NB4 (cell line): Measurements from ENCODE around the gene HYI.

Experiments
- DNase-seq: peaks from one replicate; pipeline ENCODE4 v3.0.0; 2010; ENCODE audit warnings: low read depth
- H3K4me3 ChIP-seq: one replicate; pipeline ENCODE4 v1.5.1; 2011; ENCODE audit warnings: mild to moderate bottlenecking, low read depth, low read length, moderate library complexity
- MYC ChIP-seq: IDR thresholded peaks from 2 replicates; pipeline ENCODE4 v1.6.1; 2011; ENCODE audit warnings: low read depth, low read length
- POLR2A ChIP-seq: IDR thresholded peaks from 2 replicates; pipeline ENCODE4 v1.6.1; 2011; ENCODE audit warnings: mild to moderate bottlenecking; ENCODE audit not compliant: insufficient read length; ENCODE audit errors: extremely low read depth
- TF ChIP-seq, protein P1 (sequence below): IDR thresholded peaks from 2 replicates; pipeline ENCODE4 v1.6.1; 2011; ENCODE audit warnings: low read depth, low read length
- TF ChIP-seq, protein P2 (sequence below): IDR thresholded peaks from one replicate; pipeline ENCODE4 v1.5.1; 2012; ENCODE audit warnings: low read depth, low read length

Gene HYI

DNA sequence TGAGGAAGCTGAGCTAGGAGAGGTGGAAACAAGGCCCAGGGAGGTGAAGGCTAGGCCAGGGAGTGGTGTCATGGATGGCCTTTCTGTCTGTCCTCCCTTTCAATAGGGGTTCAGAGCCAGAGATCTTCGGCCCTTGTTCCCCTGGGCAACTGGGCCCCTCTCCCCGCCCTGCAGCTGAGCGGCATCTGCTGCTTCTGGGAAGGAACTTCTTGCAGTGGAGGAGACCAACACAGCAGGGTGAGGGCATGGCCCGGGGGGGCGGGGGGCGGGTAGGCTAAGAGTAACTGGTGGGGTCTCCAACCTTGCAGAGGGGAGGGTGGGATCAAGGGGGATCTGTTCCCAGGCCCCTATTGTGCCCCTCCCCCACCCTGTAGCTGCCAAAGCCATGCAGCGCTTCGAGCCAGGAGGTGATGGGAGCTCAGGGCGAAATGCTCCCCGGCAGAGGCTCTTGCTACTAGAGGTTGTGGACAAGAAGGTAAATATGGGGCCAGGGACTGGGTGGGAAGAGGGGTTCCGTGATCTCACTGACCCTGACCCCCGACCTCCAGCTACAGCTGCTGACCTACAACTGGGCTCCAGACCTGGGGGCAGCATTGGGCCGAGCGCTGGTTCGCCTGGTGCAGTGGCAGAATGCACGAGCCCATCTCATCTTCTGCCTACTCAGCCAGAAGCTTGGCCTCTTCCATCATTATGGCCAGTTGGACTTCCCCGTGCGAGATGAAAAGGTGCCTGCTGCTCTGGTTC lies 11.7 kb downstream of the HYI start:
- no peak for DNase-seq
- TF ChIP-seq MYC (no peak), POLR2A (no peak)
- TF ChIP-seq, protein P1, sequence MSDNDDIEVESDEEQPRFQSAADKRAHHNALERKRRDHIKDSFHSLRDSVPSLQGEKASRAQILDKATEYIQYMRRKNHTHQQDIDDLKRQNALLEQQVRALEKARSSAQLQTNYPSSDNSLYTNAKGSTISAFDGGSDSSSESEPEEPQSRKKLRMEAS = no peak
- TF ChIP-seq, protein P2, sequence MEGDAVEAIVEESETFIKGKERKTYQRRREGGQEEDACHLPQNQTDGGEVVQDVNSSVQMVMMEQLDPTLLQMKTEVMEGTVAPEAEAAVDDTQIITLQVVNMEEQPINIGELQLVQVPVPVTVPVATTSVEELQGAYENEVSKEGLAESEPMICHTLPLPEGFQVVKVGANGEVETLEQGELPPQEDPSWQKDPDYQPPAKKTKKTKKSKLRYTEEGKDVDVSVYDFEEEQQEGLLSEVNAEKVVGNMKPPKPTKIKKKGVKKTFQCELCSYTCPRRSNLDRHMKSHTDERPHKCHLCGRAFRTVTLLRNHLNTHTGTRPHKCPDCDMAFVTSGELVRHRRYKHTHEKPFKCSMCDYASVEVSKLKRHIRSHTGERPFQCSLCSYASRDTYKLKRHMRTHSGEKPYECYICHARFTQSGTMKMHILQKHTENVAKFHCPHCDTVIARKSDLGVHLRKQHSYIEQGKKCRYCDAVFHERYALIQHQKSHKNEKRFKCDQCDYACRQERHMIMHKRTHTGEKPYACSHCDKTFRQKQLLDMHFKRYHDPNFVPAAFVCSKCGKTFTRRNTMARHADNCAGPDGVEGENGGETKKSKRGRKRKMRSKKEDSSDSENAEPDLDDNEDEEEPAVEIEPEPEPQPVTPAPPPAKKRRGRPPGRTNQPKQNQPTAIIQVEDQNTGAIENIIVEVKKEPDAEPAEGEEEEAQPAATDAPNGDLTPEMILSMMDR = no peak
- H3K4me3 ChIP-seq = no peak overlapping the region

DNA sequence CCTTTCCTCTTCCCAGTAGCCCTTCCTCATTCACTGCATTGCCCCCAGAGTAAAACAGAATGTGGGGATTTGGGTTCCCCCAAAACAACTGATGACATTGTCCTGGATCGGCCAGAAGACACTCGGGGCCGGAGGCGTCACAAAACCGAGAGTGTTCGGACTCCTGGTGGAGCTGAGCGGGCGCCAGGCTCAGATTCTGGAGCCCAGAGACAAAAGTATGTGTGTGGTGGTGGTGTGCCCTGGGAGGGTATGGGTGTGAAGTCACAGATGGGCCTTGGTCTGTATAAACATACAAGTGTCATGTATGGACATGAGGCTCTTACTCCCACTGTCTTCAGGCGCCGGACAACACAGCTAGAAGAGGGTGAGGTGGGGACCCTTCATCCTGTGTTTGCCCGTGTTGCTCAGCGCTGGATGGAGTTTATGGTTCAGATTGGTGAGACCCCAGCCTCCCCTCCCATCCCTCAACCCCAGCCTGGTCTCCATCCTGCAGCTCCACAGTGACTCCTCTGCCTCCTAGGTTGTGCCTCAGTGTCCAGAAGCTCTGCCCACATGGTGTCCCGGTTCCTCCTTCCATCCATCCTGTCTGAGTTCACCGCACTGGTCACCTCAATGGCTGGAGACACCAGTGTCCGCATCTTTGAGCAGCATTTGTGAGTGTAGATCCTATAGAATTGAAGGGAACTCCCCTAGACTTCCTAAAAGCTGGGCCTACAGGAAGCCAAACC lies 12.4 kb downstream of the HYI start:
- H3K4me3 ChIP-seq = no peak overlapping the region
- TF ChIP-seq POLR2A (no peak), MYC (no peak)
- TF ChIP-seq, protein P1 = no peak
- TF ChIP-seq, protein P2 = no peak
- no peak for DNase-seq

DNA sequence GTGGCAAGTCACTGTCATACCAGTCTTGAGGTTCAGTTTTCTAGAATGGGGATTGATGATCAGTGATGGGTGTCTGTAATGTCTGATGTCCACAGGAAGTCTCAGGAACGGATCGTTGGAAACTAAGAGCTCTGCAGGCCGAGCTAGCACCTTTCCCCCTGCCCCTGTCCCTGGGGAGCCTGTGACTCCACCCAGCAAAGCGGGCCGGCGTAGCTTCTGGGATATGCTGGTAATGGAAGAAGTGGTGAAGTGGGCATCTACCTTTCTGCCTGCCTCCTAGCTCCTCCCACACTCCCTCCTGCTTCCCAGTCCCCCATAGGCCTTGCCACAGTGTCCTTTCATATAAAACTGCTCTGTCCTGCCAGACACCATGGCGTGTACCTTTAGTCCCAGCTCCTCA lies 13.4 kb downstream of the HYI start:
- H3K4me3 ChIP-seq = no peak overlapping the region
- TF ChIP-seq MYC (no peak), POLR2A (no peak)
- TF ChIP-seq, protein P2 = no peak
- TF ChIP-seq, protein P1 = no peak
- DNase-seq = no peak

DNA sequence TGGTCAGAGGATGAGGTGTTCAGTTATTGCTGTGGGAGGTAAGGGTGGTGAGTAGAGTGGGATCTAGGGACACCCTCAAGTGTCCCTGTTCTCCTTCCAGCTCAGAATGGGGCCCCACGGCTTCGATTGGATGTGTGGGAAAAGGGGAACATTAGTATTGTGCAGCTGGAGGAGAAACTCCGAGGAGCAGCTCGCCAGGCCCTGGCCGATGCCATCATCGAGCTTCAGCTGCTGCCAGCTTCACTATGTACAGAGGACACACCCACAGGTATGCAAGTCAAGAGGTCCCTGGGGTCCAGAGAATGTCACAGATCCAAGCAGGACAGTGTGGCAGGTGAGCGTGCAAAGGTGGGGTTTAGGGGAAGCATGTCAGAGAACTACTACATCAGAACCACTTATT lies 13.9 kb downstream of the HYI start:
- no peak for DNase-seq
- TF ChIP-seq, protein P2 = no peak
- TF ChIP-seq, protein P1 = no peak
- TF ChIP-seq POLR2A (no peak), MYC (no peak)
- H3K4me3 ChIP-seq = no peak overlapping the region

DNA sequence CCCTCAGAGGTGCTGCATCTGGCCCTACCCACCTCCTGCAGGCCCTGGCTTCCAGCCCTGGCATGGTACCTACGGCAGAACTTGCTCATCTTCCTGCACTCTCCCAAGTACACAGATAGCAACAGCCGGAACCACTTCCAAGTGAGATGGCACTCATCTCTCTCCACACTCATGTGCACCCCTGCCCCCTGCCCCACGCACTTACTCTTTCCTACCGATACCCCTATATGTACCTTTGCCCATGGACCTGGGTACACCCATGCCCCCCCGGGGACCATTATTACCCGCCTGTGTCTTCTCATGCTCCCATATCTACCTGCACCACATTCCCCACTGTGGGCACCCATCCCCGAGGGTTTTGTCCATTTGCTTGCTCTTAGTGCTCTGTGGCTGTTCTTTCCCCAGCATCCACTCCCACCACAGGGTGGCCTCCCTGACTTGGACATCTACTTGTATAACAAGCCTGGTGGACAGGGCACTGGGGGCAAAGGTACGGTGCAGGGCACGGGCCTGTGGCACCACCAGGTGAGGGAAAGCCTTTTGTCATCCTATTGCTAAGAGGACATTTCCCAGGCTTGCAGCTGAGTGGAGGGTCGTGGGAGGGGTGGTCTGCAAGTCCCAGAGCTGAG lies 14.7 kb downstream of the HYI start:
- no peak overlapping the region for H3K4me3 ChIP-seq
- TF ChIP-seq, protein P2 = no peak
- TF ChIP-seq POLR2A = no peak
- TF ChIP-seq, protein P1 = no peak
- DNase-seq = no peak
